Stimulated activated memory B cell treated with anti-CD40 and anti-IgM and Interleukin-4, amounts not matched to agents 10 μg/mL and 1 μg/mL and 100 μg/mL, for 72 hours (primary cell): ENCODE data around the gene TMEM86B.
A peak's percentile ranks its signal among the peaks of the same experiment; 100 is the strongest.

Source experiments
- ATAC-seq: fragments of 150-1000 bp; cut with Tn5 transposase; 2 replicates; pipeline ENCODE4 v1.10.0; 2021
- H3K27ac Mint-ChIP-seq: one replicate; pipeline ENCODE4 v1.8.0; 2022; ENCODE audit warnings: mild to moderate bottlenecking, mixed read lengths
- H3K27me3 Mint-ChIP-seq: one replicate; pipeline ENCODE4 v1.8.0; 2022; ENCODE audit warnings: mixed read lengths
- H3K36me3 Mint-ChIP-seq: one replicate; pipeline ENCODE4 v1.8.0; 2022; ENCODE audit warnings: mixed read lengths
- H3K4me1 Mint-ChIP-seq: one replicate; pipeline ENCODE4 v1.8.0; 2022; ENCODE audit warnings: mixed read lengths
- H3K4me3 Mint-ChIP-seq: one replicate; pipeline ENCODE4 v1.8.0; 2022; ENCODE audit warnings: mild to moderate bottlenecking, moderate library complexity, mixed read lengths
- H3K9me3 Mint-ChIP-seq: one replicate; pipeline ENCODE4 v1.8.0; 2022; ENCODE audit warnings: mixed read lengths

Gene TMEM86B

GRCh38 chr19:55261671-55262126, 33.1 kb upstream of the TMEM86B start:
- Mint-ChIP-seq H3K4me1 (peaks cover 27% of the 10 kb centered on the region), H3K9me3 (peaks cover 8% of the 10 kb centered on the region), H3K4me3 (no peak overlapping the region), H3K27ac (peak overlapping the region; percentile 30), H3K36me3 (peaks cover 23% of the 10 kb centered on the region), H3K27me3 (no peaks in the 10 kb centered on the region)
- no peak for ATAC-seq

DNA sequence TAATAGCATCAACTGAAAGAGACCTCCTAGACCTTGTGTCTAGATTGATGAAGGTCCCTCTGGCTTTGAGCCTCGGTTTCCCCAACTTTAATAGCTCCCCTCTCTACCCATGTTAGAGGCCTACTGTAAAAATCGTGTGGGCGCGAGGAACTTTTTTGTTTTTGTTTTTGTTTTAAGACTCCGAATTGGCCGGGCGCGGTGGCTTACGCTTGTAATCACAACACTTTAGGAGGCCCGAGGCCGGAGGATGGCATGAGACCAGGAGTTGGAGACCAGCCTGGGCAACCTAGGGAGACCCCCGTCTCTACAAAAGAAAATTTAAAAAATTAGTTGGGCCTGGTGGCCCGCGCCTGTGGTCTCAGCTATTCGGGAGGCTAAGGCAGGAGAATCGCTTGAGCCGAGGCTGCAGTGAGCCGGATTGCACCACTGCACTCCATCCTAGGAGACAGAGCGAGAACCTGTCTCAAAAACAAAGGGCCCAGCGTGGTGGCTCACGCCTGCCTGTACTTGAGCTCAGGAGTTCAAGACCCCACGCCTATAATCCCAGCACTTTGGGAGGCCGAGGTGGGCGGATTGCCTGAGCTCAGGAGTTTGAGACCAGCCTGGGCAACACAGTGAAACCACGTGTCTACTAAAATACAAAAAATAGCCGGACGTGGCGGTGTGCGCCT, 31.1 kb upstream of the TMEM86B start:
- peak overlapping the region; percentile 97 for H3K4me3 Mint-ChIP-seq
- H3K9me3 Mint-ChIP-seq, result peaks cover 3% of the 10 kb centered on the region
- peaks cover 15% of the 10 kb centered on the region for H3K36me3 Mint-ChIP-seq
- H3K27ac Mint-ChIP-seq, result peak overlapping the region; percentile 97
- H3K27me3 Mint-ChIP-seq, result no peaks in the 10 kb centered on the region
- ATAC-seq, result no peak
- H3K4me1 Mint-ChIP-seq, result peaks cover 40% of the 10 kb centered on the region

DNA sequence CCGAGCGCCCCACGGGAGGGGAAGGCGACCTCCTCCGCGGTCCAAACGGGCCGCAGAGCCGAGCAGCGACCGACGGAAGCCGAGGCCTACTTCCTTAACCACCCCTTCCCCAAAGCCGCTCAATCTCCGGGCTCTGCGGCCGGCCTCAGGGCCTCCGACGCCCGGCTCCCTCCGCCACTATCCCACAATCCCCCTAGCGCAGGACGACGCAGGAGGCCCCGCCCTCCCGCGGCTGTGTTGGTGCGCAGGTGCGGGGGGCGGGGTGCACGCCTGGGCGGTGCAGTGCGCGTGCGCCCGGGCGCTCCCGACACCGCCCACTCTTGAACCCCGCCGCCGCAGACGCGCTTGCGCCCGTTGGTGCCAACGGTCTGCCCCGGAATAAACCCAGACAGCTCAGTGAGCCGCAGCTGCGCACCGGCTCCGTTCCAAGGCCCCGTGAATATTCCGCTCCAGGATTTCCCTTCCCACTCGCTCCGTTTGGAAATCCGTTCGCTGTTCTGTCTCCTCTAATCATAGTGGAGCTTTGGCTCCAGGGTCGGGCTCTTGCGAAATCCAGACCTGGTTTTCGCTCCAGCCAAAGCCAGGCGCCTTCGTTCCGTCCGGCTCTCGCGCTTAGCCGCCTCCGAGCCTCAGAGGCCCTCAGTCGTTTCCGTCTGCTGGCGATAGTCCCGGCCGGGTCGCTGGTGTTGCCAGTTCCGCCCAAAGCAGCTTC, 30.4 kb upstream of the TMEM86B start, which contains the start of gene PPP6R1:
Gene PPP6R1 (minus strand): TSS at position 190 of the 712 bp plus-strand sequence. CDS start 11,914 bp downstream, outside the sequence.
- peak; percentile 89 for ATAC-seq
- H3K36me3 Mint-ChIP-seq, result peaks cover 15% of the 10 kb centered on the region
- peak within 1 kb of the TSS; percentile 97 for H3K27ac Mint-ChIP-seq
- H3K4me3 Mint-ChIP-seq, result peak within 1 kb of the TSS; percentile 99
- H3K9me3 Mint-ChIP-seq, result peaks cover 3% of the 10 kb centered on the region
- peaks cover 47% of the 10 kb centered on the region for H3K4me1 Mint-ChIP-seq
- no peaks in the 10 kb centered on the region for H3K27me3 Mint-ChIP-seq

- peak; percentile 32 for ATAC-seq
- no peaks in the 10 kb centered on the region for H3K27me3 Mint-ChIP-seq
- H3K36me3 Mint-ChIP-seq, result peaks cover 15% of the 10 kb centered on the region
- H3K4me1 Mint-ChIP-seq, result peaks cover 52% of the 10 kb centered on the region
- H3K9me3 Mint-ChIP-seq, result peaks cover 3% of the 10 kb centered on the region
- peak overlapping the region; percentile 97 for H3K4me3 Mint-ChIP-seq
- peak overlapping the region; percentile 97 for H3K27ac Mint-ChIP-seq
These were observed 29.9 kb upstream of the TMEM86B start for GRCh38 chr19:55258476-55258827.

GRCh38 chr19:55257461-55258420, 29.2 kb upstream of the TMEM86B start:
- ATAC-seq, result no peak
- peaks cover 3% of the 10 kb centered on the region for H3K9me3 Mint-ChIP-seq
- H3K4me1 Mint-ChIP-seq, result peaks cover 59% of the 10 kb centered on the region
- H3K4me3 Mint-ChIP-seq, result peak overlapping the region; percentile 99
- H3K27me3 Mint-ChIP-seq, result no peaks in the 10 kb centered on the region
- peak overlapping the region; percentile 97 for H3K27ac Mint-ChIP-seq
- H3K36me3 Mint-ChIP-seq, result peaks cover 15% of the 10 kb centered on the region

DNA sequence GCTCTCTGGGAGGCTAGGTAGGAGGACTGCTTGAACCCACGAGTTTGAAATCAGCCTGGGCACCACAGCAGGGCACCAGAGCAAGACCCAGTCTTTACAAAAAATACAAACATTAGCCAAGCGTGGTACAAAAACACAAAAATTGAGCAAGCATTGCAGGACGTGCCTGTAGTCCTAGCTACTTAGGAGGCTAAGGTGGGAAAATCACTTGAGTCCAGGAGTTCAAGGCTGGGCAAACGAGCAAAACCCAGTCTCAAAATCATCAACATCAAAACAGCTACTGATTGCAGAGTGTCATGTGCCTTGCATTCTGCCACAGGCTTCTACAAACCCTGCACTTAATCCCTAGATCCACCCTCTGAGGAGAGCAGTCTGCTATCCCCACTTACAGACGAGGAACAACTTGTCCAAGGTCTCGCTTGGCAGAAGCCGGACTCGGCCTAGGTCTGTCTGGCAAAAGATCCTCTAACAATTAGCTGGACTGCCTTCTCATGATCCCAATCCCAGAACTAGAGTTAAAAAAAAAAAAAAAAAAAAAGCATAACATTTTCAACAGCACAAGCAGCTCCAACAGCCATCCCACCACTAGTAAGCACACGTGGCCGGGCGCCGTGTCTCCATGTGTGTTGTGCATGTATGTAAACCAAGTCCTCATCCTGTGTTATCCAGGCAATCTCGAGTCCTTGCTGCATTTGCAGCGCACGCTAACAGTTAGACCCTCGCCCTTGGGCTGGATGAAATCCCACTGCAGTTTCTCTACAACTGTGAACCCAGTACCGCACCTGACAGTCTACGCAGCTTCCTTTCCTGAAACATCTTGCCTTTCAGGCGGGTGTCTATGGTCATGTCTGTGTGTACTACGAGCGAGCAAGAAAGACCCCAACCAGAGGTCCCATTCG, 28.2 kb upstream of the TMEM86B start:
- Mint-ChIP-seq H3K4me1 (peaks cover 68% of the 10 kb centered on the region), H3K27ac (peak overlapping the region; percentile 97), H3K27me3 (no peaks in the 10 kb centered on the region), H3K36me3 (peaks cover 11% of the 10 kb centered on the region), H3K4me3 (peak overlapping the region; percentile 99), H3K9me3 (no peaks in the 10 kb centered on the region)
- ATAC-seq, result no peak

GRCh38 chr19:55255618-55256423, 27.3 kb upstream of the TMEM86B start:
- Mint-ChIP-seq H3K36me3 (peaks cover 18% of the 10 kb centered on the region), H3K4me3 (peak overlapping the region; percentile 99), H3K27ac (peak overlapping the region; percentile 97), H3K4me1 (peaks cover 78% of the 10 kb centered on the region), H3K9me3 (no peaks in the 10 kb centered on the region), H3K27me3 (no peaks in the 10 kb centered on the region)
- ATAC-seq, result no peak

DNA sequence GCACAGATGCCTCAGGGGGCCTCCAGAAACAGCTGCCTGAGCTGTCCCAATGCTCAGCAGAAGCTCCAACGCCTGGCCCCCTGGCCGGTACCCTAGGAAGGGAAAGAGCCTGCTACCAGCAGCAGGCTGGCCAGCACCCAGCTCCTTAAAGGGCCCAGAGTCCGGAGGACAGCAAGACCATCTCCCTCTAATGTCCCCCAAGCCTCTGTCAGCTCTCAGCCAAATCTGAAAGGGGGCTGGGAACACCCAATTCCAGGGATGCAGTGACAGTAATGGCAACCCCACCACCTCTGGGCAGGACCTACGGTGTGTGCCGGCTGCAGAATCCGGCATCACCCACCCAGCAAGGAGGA, 26.0 kb upstream of the TMEM86B start:
- H3K4me3 Mint-ChIP-seq, result peak overlapping the region; percentile 99
- ATAC-seq, result no peak
- H3K27me3 Mint-ChIP-seq, result no peaks in the 10 kb centered on the region
- no peaks in the 10 kb centered on the region for H3K9me3 Mint-ChIP-seq
- peak overlapping the region; percentile 97 for H3K27ac Mint-ChIP-seq
- peaks cover 81% of the 10 kb centered on the region for H3K4me1 Mint-ChIP-seq
- H3K36me3 Mint-ChIP-seq, result peaks cover 21% of the 10 kb centered on the region

DNA sequence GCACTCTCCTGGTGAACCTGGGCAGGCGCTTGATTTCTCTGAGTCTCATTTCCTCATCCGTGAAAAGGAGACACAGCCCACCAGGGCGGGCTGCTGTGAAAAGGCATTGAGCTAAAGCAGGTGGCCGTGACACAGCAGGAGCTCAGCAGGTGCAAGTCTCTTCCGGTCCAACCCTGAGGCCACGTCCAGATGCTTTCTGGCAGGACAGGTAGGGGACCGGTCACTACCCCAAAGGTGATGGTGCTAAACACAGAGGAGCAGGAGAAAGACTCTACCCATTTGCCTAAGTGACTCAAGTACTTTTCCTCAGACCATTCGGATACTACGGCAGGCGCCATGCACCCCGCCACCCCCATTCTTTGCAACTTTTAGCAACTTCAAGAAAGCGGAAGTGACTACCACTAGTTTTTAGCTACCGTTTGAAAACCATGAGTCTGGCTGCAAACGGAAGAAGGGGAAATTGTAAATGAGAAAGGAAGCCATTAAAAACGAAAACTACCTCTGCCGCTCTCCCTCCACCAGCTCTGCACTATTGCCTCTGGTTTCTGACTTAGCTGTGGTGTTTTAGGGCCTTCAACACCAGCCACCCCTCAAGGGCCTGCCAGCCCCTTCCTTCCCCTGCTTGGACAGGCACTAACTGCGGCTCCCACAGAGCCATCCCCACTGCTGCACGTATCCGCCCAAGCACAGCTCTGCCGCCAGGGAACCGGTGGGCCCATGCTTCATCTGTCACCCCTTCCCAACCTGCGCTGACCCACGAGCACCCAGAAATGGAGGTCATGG, 25.5 kb upstream of the TMEM86B start:
- peak; percentile 79 for ATAC-seq
- Mint-ChIP-seq H3K4me3 (peak overlapping the region; percentile 99), H3K4me1 (peaks cover 81% of the 10 kb centered on the region), H3K27ac (peak overlapping the region; percentile 97), H3K27me3 (no peaks in the 10 kb centered on the region), H3K9me3 (no peaks in the 10 kb centered on the region), H3K36me3 (peaks cover 22% of the 10 kb centered on the region)

GRCh38 chr19:55252760-55253663, 24.4 kb upstream of the TMEM86B start:
- H3K4me3 Mint-ChIP-seq, result peak overlapping the region; percentile 99
- no peaks in the 10 kb centered on the region for H3K9me3 Mint-ChIP-seq
- H3K27ac Mint-ChIP-seq, result peak overlapping the region; percentile 97
- no peaks in the 10 kb centered on the region for H3K27me3 Mint-ChIP-seq
- no peak for ATAC-seq
- H3K4me1 Mint-ChIP-seq, result peaks cover 91% of the 10 kb centered on the region
- H3K36me3 Mint-ChIP-seq, result peaks cover 28% of the 10 kb centered on the region

- peak; percentile 37 for ATAC-seq
- H3K9me3 Mint-ChIP-seq, result no peaks in the 10 kb centered on the region
- H3K27ac Mint-ChIP-seq, result peak overlapping the region; percentile 97
- H3K27me3 Mint-ChIP-seq, result no peaks in the 10 kb centered on the region
- peaks cover 27% of the 10 kb centered on the region for H3K36me3 Mint-ChIP-seq
- H3K4me3 Mint-ChIP-seq, result peak overlapping the region; percentile 81
- H3K4me1 Mint-ChIP-seq, result peaks cover 88% of the 10 kb centered on the region
These were observed 22.9 kb upstream of the TMEM86B start for GRCh38 chr19:55251341-55252081.
